BE2C (cell line): ENCODE data around the gene HEPACAM.

Source experiments
- DNase-seq: peaks from one replicate; pipeline ENCODE4 v3.0.0-alpha.2; 2020
- H3K27me3 ChIP-seq: fragments of 250-450 bp; sonication (Bioruptor Pico); 2 replicates; pipeline ENCODE4 v1.5.1; 2020; ENCODE audit warnings: mild to moderate bottlenecking
- H3K36me3 ChIP-seq: fragments of 250-450 bp; sonication (Bioruptor Pico); 2 replicates; pipeline ENCODE4 v1.5.1; 2020; ENCODE audit warnings: mild to moderate bottlenecking
- H3K4me1 ChIP-seq: fragments of 250-450 bp; sonication (Bioruptor Pico); 2 replicates; pipeline ENCODE4 v1.5.1; 2020
- H3K4me3 ChIP-seq: 2 replicates; pipeline ENCODE4 v1.5.1; 2011; ENCODE audit warnings: low read depth, low read length
- H3K9me3 ChIP-seq: fragments of 250-450 bp; sonication (Bioruptor Pico); 2 replicates; pipeline ENCODE4 v1.5.1; 2020
- CTCF ChIP-seq: IDR thresholded peaks from 2 replicates; pipeline ENCODE4 v1.5.1; 2012; ENCODE audit warnings: mild to moderate bottlenecking, low read depth, low read length

Gene HEPACAM

GRCh38 chr11:124869331-124869730 lies 66.5 kb downstream of the HEPACAM start:
- H3K27me3 ChIP-seq: peaks cover 67% of the 10 kb centered on the region
- H3K4me3 ChIP-seq: no peak overlapping the region
- DNase-seq: no peak
- no peaks in the 10 kb centered on the region for H3K9me3 ChIP-seq
- TF ChIP-seq CTCF: no peak
- no peaks in the 10 kb centered on the region for H3K4me1 ChIP-seq
- H3K36me3 ChIP-seq: no peaks in the 10 kb centered on the region
